ENCODE data around the gene TDRD10. TPM values are rescaled to one million over a fixed set of nuclear protein-coding genes. Genes with fewer than 3 reads are reported as not detected.

TDRD10 gene
- polyA plus RNA-seq, 3 donors, result not detected

DNA sequence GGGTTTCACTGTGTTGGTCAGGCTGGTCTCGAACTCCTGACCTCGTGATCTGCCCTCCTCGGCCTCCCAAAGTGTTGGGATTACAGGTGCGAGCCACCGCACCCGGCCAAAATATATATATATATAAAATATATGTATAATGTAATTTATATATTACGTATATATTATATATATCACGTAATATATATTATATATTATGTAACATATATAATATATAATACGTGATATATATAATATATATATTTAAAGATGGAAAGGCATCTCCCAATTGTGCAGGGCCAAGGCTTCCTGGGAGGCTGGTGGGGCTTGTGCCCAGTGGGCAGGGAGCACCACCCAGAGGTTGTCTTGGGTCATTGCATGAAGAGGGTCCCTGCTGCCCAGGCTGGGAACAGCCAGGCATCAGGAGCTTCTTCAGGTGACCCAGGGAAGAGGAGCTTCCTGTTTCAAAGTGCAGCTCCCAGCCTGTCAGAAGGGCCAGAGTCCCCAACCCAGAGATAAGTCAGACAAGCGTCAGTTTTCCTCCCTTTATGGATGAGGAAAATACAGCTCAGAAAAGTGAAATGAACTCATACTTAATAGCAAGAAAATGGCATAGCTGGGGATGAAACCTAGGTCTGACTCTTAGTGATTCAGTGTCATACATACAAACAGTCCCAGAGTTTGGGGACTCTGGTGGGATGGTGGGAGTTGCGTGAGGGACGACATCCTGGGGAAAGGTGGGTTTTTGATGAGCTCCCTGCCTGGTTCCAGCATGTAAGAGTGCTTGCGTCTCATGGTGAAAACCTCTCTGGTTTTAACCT lies 44.4 kb downstream of the TDRD10 start:
- no CpG with 5 or more reads among the region's 13 CpGs for WGBS (ENCODE audit: insufficient coverage)
- peaks cover 3 to 11% of the 10 kb centered on the region in 2 donors for H3K4me1 ChIP-seq (ENCODE audit: control insufficient read depth in 1 of 2, insufficient read depth in 2 of 2, low read length in 2 of 2)
- H3K27me3 ChIP-seq (ENCODE audit: control insufficient read depth in 2 of 2, insufficient read depth in 2 of 2, low read length in 2 of 2), result no peaks in the 10 kb centered on the region
- no peaks in the 10 kb centered on the region for H3K9me3 Mint-ChIP-seq
- no peaks in the 10 kb centered on the region for H3K79me2 ChIP-seq (ENCODE audit: insufficient read depth, low read length)
- peaks cover 26 to 39% of the 10 kb centered on the region in 2 donors for H3K36me3 ChIP-seq (replicated peaks in 1 of 2; ENCODE audit: control insufficient read depth in 1 of 2, insufficient read depth in 2 of 2, low read length in 2 of 2)
- no peak overlapping the region for H3K27ac ChIP-seq (ENCODE audit: low read depth in 1 of 2, low read length in 2 of 2)
- no peaks in the 10 kb centered on the region for H3K9me3 ChIP-seq (replicated peaks in 1 of 2; ENCODE audit: control insufficient read depth in 1 of 2, insufficient read depth in 1 of 2, low read length in 2 of 2)
- peaks cover 36% of the 10 kb centered on the region for H4K20me1 ChIP-seq (ENCODE audit: insufficient read depth, low read length)
- no peak overlapping the region for H3K4me3 ChIP-seq (replicated peaks in 1 of 3; ENCODE audit: low read depth in 2 of 3, low read length in 3 of 3)
- H3K27ac Mint-ChIP-seq, result no peak overlapping the region
- peaks cover 30 to 31% of the 10 kb centered on the region in 2 donors for H3K36me3 Mint-ChIP-seq
- H3K27me3 Mint-ChIP-seq (ENCODE audit: low read depth in 3 of 3), result peaks cover 0 to 6% (median 6%) of the 10 kb centered on the region in 3 donors
- TF ChIP-seq, protein P1, sequence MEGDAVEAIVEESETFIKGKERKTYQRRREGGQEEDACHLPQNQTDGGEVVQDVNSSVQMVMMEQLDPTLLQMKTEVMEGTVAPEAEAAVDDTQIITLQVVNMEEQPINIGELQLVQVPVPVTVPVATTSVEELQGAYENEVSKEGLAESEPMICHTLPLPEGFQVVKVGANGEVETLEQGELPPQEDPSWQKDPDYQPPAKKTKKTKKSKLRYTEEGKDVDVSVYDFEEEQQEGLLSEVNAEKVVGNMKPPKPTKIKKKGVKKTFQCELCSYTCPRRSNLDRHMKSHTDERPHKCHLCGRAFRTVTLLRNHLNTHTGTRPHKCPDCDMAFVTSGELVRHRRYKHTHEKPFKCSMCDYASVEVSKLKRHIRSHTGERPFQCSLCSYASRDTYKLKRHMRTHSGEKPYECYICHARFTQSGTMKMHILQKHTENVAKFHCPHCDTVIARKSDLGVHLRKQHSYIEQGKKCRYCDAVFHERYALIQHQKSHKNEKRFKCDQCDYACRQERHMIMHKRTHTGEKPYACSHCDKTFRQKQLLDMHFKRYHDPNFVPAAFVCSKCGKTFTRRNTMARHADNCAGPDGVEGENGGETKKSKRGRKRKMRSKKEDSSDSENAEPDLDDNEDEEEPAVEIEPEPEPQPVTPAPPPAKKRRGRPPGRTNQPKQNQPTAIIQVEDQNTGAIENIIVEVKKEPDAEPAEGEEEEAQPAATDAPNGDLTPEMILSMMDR (IDR thresholded peaks at IDR 0.05), result peak; percentile 86
- DNase-seq, result peak; percentile 32 to 63 (median 52)
- peaks cover 19% of the 10 kb centered on the region for H3K4me1 Mint-ChIP-seq
- intact Hi-C loops (cut with micrococcal nuclease), result loop anchor here (1.0 to 2.0 kb wide), 2 partner anchors 66 kb away; no protein-coding TSS in a partner anchor
- H3K4me3 Mint-ChIP-seq, result no peak overlapping the region
- H3K9ac ChIP-seq (ENCODE audit: insufficient read depth, low read length, poor library complexity, severe bottlenecking), result no peak overlapping the region
- H2AFZ ChIP-seq (ENCODE audit: insufficient read depth, low read depth, low read length, poor library complexity, severe bottlenecking), result no peak overlapping the region
- no peak overlapping the region for H3K4me2 ChIP-seq (replicated peaks; ENCODE audit: extremely low read depth, low read length, poor library complexity, severe bottlenecking)

DNA sequence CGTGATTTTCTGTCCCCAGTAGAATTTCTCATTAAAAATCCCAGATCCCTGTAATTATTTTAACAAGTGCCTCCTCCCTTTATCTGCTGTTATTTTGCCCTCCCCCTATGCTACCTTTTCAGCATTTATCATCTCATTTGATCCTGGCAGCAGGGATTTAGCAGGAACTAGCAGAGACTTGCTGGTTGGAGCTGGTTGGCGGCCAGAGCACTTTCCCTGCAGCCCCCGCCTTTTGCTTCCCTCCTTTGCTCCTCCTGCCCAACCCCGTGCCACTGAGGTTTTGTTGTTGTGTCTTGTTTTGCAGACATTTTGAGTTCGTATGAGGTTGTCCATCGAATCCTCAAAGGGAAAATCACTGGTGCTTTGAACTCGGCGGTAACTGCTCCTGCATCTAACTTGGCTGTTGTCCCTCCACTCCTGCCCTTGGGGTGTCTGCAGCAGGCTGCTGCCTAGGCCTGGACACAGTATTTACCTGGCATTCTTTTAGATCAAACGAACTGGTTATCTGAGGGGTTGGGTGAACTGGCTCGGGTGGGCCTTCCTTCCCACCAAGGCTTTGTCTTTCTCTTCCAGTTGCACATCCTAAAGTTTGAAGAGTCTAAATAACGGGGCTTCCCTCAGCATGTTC lies 45.2 kb downstream of the TDRD10 start:
- H3K9ac ChIP-seq (ENCODE audit: insufficient read depth, low read length, poor library complexity, severe bottlenecking), result no peak overlapping the region
- peaks cover 44% of the 10 kb centered on the region for H4K20me1 ChIP-seq (ENCODE audit: insufficient read depth, low read length)
- 93% methylated on average over 6 of the region's 11 CpGs for WGBS (ENCODE audit: insufficient coverage)
- TF ChIP-seq, protein P1 (IDR thresholded peaks at IDR 0.05), result no peak
- H3K4me1 ChIP-seq (ENCODE audit: control insufficient read depth in 1 of 2, insufficient read depth in 2 of 2, low read length in 2 of 2), result peaks cover 3 to 11% of the 10 kb centered on the region in 2 donors
- H3K27me3 Mint-ChIP-seq (ENCODE audit: low read depth in 3 of 3), result peaks cover 0 to 4% (median 4%) of the 10 kb centered on the region in 3 donors
- H3K27ac ChIP-seq (ENCODE audit: low read depth in 1 of 2, low read length in 2 of 2), result no peak overlapping the region
- no peaks in the 10 kb centered on the region for H3K27me3 ChIP-seq (ENCODE audit: control insufficient read depth in 2 of 2, insufficient read depth in 2 of 2, low read length in 2 of 2)
- peaks cover 33 to 46% of the 10 kb centered on the region in 2 donors for H3K36me3 ChIP-seq (replicated peaks in 1 of 2; ENCODE audit: control insufficient read depth in 1 of 2, insufficient read depth in 2 of 2, low read length in 2 of 2)
- H3K36me3 Mint-ChIP-seq, result peaks cover 38 to 39% of the 10 kb centered on the region in 2 donors
- H3K27ac Mint-ChIP-seq, result no peak overlapping the region
- no peak overlapping the region for H2AFZ ChIP-seq (ENCODE audit: insufficient read depth, low read depth, low read length, poor library complexity, severe bottlenecking)
- no peak for DNase-seq
- no peaks in the 10 kb centered on the region for H3K9me3 ChIP-seq (replicated peaks in 1 of 2; ENCODE audit: control insufficient read depth in 1 of 2, insufficient read depth in 1 of 2, low read length in 2 of 2)
- no peak overlapping the region for H3K4me3 ChIP-seq (replicated peaks in 1 of 3; ENCODE audit: low read depth in 2 of 3, low read length in 3 of 3)
- H3K4me2 ChIP-seq (replicated peaks; ENCODE audit: extremely low read depth, low read length, poor library complexity, severe bottlenecking), result no peak overlapping the region
- H3K4me3 Mint-ChIP-seq, result no peak overlapping the region
- no peaks in the 10 kb centered on the region for H3K79me2 ChIP-seq (ENCODE audit: insufficient read depth, low read length)
- H3K4me1 Mint-ChIP-seq, result peaks cover 19% of the 10 kb centered on the region
- no peaks in the 10 kb centered on the region for H3K9me3 Mint-ChIP-seq
- intact Hi-C loops (cut with micrococcal nuclease), result loop anchor here in 1 of 2 donors (2.0 kb wide), 1 partner anchor 66 kb away; no protein-coding TSS in a partner anchor
